A549 (cell line): ENCODE data around the gene GPR158. TPM values are rescaled to one million over a fixed set of nuclear protein-coding genes. Genes with fewer than 3 reads are reported as not detected.

Experiments
- ATAC-seq, 2 experiments: fragments of 200-7000 bp in 1 of 2; fragments of >200 bp in 1 of 2; cut with Nextera tagmentation in 1 of 2; cut with Tn5 transposase in 1 of 2; 3 replicates each; pipeline versions ENCODE4 v1.8.0 to v1.9.1; 2018 to 2020; ENCODE audit warnings: mild to moderate bottlenecking in 1 of 2, moderate library complexity in 1 of 2
- CTCF ChIA-PET: fragments of 300-600 bp; sonication (Branson Sonifier 250); formaldehyde crosslinking; extraction: SDS; loops from one replicate; lab custom pipeline; 2021; ENCODE audit warnings: antibody characterized with exemption, inconsistent platforms; lab: Yijun Ruan, JAX
- POLR2A ChIA-PET: fragments of 350-600 bp; formaldehyde crosslinking; extraction: SDS; loops from one replicate; lab custom pipeline; 2021; ENCODE audit warnings: antibody characterized with exemption, inconsistent platforms; lab: Yijun Ruan, JAX
- DNase-seq, 2 experiments: peaks; one replicate each; pipeline versions ENCODE4 v3.0.0 to v3.0.0-alpha.2; 2011 to 2016; ENCODE audit warnings: low read depth in 1 of 2, low spot score in 1 of 2
- FAIRE-seq: peaks from 2 replicates; lab custom pipeline; 2011; peaks lifted over from hg19 to GRCh38; lab: Jason Lieb, UNC
- H3K27ac ChIP-seq, 2 experiments: fragments of >200 bp; sonication (Bioruptor Twin); formaldehyde crosslinking; 3 replicates each; pipeline ENCODE4 v1.5.1; 2016 to 2017
- H3K4me1 ChIP-seq: fragments of >200 bp; sonication (Bioruptor Twin); formaldehyde crosslinking; 3 replicates; pipeline ENCODE4 v1.6.1; 2016
- H3K4me2 ChIP-seq: fragments of >200 bp; sonication (Bioruptor Twin); formaldehyde crosslinking; 3 replicates; pipeline ENCODE4 v1.6.1; 2016
- H3K4me3 ChIP-seq: fragments of >200 bp; sonication (Bioruptor Twin); formaldehyde crosslinking; 3 replicates; pipeline ENCODE4 v1.5.1; 2016
- H3K9me3 ChIP-seq: fragments of >200 bp; sonication (Bioruptor Twin); formaldehyde crosslinking; 3 replicates; pipeline ENCODE4 v1.6.1; 2016
- BHLHE40 ChIP-seq: IDR thresholded peaks from 2 replicates; pipeline ENCODE4 v1.6.1; 2012; ENCODE audit warnings: low read depth, low read length, inconsistent platforms
- CBX2 ChIP-seq: fragments of 200-600 bp; sonication (generic); IDR thresholded peaks from 2 replicates; pipeline ENCODE4 v1.6.1; 2016; ENCODE audit warnings: low read depth, mild to moderate bottlenecking, borderline replicate concordance
- CEBPB ChIP-seq, 2 experiments: fragments of >200 bp in 1 of 2; sonication (Bioruptor Twin) in 1 of 2; formaldehyde crosslinking in 1 of 2; IDR thresholded peaks; 2 replicates each; pipeline ENCODE4 v1.6.1; 2012 to 2016
- CHD2 ChIP-seq: fragments of 150-350 bp; IDR thresholded peaks from 2 replicates; pipeline ENCODE4 v1.6.1; 2014; ENCODE audit warnings: low read length; ENCODE audit not compliant: partially characterized antibody
- CHD4 ChIP-seq: fragments of 200-600 bp; sonication (generic); IDR thresholded peaks from 2 replicates; pipeline ENCODE4 v1.6.1; 2016; ENCODE audit warnings: antibody characterized with exemption, mild to moderate bottlenecking, borderline replicate concordance
- EHMT2 ChIP-seq: fragments of 200-600 bp; sonication (generic); IDR thresholded peaks from 2 replicates; pipeline ENCODE4 v1.6.1; 2016; ENCODE audit warnings: antibody characterized with exemption, low read depth, mild to moderate bottlenecking, moderate library complexity
- ESRRA ChIP-seq: fragments of 150-350 bp; IDR thresholded peaks from 2 replicates; pipeline ENCODE4 v1.6.1; 2014; ENCODE audit warnings: mild to moderate bottlenecking, low read length, borderline replicate concordance
- FOXS1 ChIP-seq: fragments of 250-450 bp; sonication (Bioruptor Pico); IDR thresholded peaks from 2 replicates; pipeline ENCODE4 v1.5.0; 2020; ENCODE audit warnings: mild to moderate bottlenecking, moderate library complexity
- GATA3 ChIP-seq: IDR thresholded peaks from 2 replicates; pipeline ENCODE4 v1.6.1; 2012; ENCODE audit warnings: borderline replicate concordance
- HEYL ChIP-seq: fragments of 250-450 bp; sonication (Bioruptor Pico); IDR thresholded peaks from 2 replicates; pipeline ENCODE4 v1.8.0; 2021; ENCODE audit warnings: mild to moderate bottlenecking, moderate library complexity
- MAFK ChIP-seq: fragments of 450-650 bp; IDR thresholded peaks from 2 replicates; pipeline ENCODE4 v1.6.1; 2014; ENCODE audit not compliant: partially characterized antibody
- MYC ChIP-seq: IDR thresholded peaks from 2 replicates; pipeline ENCODE4 v1.6.1; 2012; ENCODE audit warnings: mild to moderate bottlenecking, inconsistent platforms, low read length, improper control_type of control experiment, borderline replicate concordance
- NFE2L2 ChIP-seq: fragments of 150-350 bp; conservative IDR thresholded peaks from 2 replicates; pipeline ENCODE4 v1.6.1; 2014; ENCODE audit warnings: low read length
- NPAS2 ChIP-seq: fragments of 250-450 bp; sonication (Bioruptor Pico); IDR thresholded peaks from 2 replicates; pipeline ENCODE4 v1.8.0; 2022; ENCODE audit warnings: mild to moderate bottlenecking, moderate library complexity, borderline replicate concordance
- NR3C1 ChIP-seq: fragments of >200 bp; sonication (Bioruptor Twin); formaldehyde crosslinking; IDR thresholded peaks from 3 replicates; pipeline ENCODE4 v1.6.1; 2017
- POLR2AphosphoS2 ChIP-seq: conservative IDR thresholded peaks from 2 replicates; pipeline ENCODE4 v1.6.1; 2012; ENCODE audit warnings: low read length, improper control_type of control experiment, inconsistent platforms
- RNF2 ChIP-seq: fragments of 200-600 bp; sonication (generic); IDR thresholded peaks from 2 replicates; pipeline ENCODE4 v1.6.1; 2016; ENCODE audit warnings: low read depth, mild to moderate bottlenecking, antibody characterized with exemption, moderate library complexity, borderline replicate concordance
- SMC3 ChIP-seq: fragments of >200 bp; sonication (Bioruptor Twin); formaldehyde crosslinking; IDR thresholded peaks from 3 replicates; pipeline ENCODE4 v1.6.1; 2018; ENCODE audit warnings: inconsistent platforms
- TFCP2L1 ChIP-seq: fragments of 250-450 bp; sonication (Bioruptor Pico); IDR thresholded peaks from 2 replicates; pipeline ENCODE4 v1.5.0; 2021; ENCODE audit warnings: mild to moderate bottlenecking
- TP53 ChIP-seq: fragments of 250-450 bp; sonication (Bioruptor Pico); IDR thresholded peaks from 2 replicates; pipeline ENCODE4 v1.5.0; 2021; ENCODE audit warnings: mild to moderate bottlenecking, moderate library complexity
- ZC3H11A ChIP-seq: fragments of 450-650 bp; IDR thresholded peaks from 2 replicates; pipeline ENCODE4 v1.6.1; 2014; ENCODE audit warnings: antibody characterized with exemption, mild to moderate bottlenecking
- ZFP36 ChIP-seq: fragments of 450-650 bp; IDR thresholded peaks from 2 replicates; pipeline ENCODE4 v1.6.1; 2014; ENCODE audit warnings: borderline replicate concordance; ENCODE audit not compliant: partially characterized antibody
- ZSCAN20 ChIP-seq: fragments of 250-450 bp; sonication (Bioruptor Pico); IDR thresholded peaks from 2 replicates; pipeline ENCODE4 v1.8.0; 2022; ENCODE audit warnings: mild to moderate bottlenecking, moderate library complexity
- WGBS: methylation state at CpG from one replicate; pipeline ENCODE4 v1.1.6; 2017; ENCODE audit errors: missing lambda C conversion rate; 5-methylcytosine and 5-hydroxymethylcytosine counted together
- polyA plus RNA-seq, 4 experiments: library from polyadenylated mRNA; depleted of rRNA in 3 of 4; stranded (reverse); fragments of >200 nt; fragmentation: RNase III in 1 of 4; extraction: RNeasy Plus Mini Kit Qiagen cat#74134 plus additional on column Dnase treatment in 1 of 4; gene quantifications; 2 replicates in 3 of 4; 3 replicates in 1 of 4; pipeline ENCODE4 v1.2.3, GENCODE V29; 2011 to 2017
- TF ChIP-seq, protein P1 (sequence below): fragments of 150-350 bp; IDR thresholded peaks from 2 replicates; pipeline ENCODE4 v1.6.1; 2014; ENCODE audit warnings: low read depth, mild to moderate bottlenecking, low read length
- TF ChIP-seq, protein P2 (sequence below): fragments of 450-650 bp; IDR thresholded peaks from 2 replicates; pipeline ENCODE4 v1.6.1; 2014; ENCODE audit warnings: antibody characterized with exemption
- TF ChIP-seq, protein P3 (sequence below): fragments of 250-450 bp; sonication (Bioruptor Pico); IDR thresholded peaks from 2 replicates; pipeline ENCODE4 v1.5.0; 2021; ENCODE audit warnings: mild to moderate bottlenecking, moderate library complexity, borderline replicate concordance

The GPR158 gene
- polyA plus RNA-seq, 2 of the 4 experiments (the other 2 are of a cell fraction) = 0.01 to 0.03 TPM

- no peaks in the 10 kb centered on the region for H3K9me3 ChIP-seq
- H3K4me3 ChIP-seq = no peak overlapping the region
- CTCF ChIA-PET = no interaction called here
- H3K27ac ChIP-seq = no peak overlapping the region
- FAIRE-seq (no peak), DNase-seq (no peak), ATAC-seq (no peak)
- no peak overlapping the region for H3K4me2 ChIP-seq
- peaks cover 4% of the 10 kb centered on the region; the same call in 1 of the 3 replicates for H3K4me1 ChIP-seq
- TF ChIP-seq NFE2L2 = no peak
- no peak for TF ChIP-seq NPAS2
- TF ChIP-seq CHD2 = no peak
- no peak for TF ChIP-seq FOXS1 (CRISPR knock-in tag)
- no peak for TF ChIP-seq TP53 (CRISPR knock-in tag)
- no peak for TF ChIP-seq SMC3
- no peak for TF ChIP-seq EHMT2
- TF ChIP-seq POLR2AphosphoS2 = no peak
- TF ChIP-seq GATA3 = no peak
- TF ChIP-seq, protein P1, sequence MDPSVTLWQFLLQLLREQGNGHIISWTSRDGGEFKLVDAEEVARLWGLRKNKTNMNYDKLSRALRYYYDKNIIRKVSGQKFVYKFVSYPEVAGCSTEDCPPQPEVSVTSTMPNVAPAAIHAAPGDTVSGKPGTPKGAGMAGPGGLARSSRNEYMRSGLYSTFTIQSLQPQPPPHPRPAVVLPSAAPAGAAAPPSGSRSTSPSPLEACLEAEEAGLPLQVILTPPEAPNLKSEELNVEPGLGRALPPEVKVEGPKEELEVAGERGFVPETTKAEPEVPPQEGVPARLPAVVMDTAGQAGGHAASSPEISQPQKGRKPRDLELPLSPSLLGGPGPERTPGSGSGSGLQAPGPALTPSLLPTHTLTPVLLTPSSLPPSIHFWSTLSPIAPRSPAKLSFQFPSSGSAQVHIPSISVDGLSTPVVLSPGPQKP = no peak
- no peak for TF ChIP-seq HEYL (CRISPR knock-in tag)
- TF ChIP-seq, protein P2, sequence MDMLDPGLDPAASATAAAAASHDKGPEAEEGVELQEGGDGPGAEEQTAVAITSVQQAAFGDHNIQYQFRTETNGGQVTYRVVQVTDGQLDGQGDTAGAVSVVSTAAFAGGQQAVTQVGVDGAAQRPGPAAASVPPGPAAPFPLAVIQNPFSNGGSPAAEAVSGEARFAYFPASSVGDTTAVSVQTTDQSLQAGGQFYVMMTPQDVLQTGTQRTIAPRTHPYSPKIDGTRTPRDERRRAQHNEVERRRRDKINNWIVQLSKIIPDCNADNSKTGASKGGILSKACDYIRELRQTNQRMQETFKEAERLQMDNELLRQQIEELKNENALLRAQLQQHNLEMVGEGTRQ = no peak
- TF ChIP-seq ZSCAN20 (CRISPR knock-in tag) = no peak
- TF ChIP-seq ESRRA = no peak
- no peak for TF ChIP-seq CHD4
- TF ChIP-seq, protein P3, sequence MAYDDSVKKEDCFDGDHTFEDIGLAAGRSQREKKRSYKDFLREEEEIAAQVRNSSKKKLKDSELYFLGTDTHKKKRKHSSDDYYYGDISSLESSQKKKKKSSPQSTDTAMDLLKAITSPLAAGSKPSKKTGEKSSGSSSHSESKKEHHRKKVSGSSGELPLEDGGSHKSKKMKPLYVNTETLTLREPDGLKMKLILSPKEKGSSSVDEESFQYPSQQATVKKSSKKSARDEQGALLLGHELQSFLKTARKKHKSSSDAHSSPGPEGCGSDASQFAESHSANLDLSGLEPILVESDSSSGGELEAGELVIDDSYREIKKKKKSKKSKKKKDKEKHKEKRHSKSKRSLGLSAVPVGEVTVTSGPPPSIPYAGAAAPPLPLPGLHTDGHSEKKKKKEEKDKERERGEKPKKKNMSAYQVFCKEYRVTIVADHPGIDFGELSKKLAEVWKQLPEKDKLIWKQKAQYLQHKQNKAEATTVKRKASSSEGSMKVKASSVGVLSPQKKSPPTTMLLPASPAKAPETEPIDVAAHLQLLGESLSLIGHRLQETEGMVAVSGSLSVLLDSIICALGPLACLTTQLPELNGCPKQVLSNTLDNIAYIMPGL (CRISPR knock-in tag) = no peak
- TF ChIP-seq BHLHE40 = no peak
- POLR2A ChIA-PET = no interaction called here
Measured at GRCh38 chr10:25178411-25178810, 3.6 kb downstream of the GPR158 start.

DNA sequence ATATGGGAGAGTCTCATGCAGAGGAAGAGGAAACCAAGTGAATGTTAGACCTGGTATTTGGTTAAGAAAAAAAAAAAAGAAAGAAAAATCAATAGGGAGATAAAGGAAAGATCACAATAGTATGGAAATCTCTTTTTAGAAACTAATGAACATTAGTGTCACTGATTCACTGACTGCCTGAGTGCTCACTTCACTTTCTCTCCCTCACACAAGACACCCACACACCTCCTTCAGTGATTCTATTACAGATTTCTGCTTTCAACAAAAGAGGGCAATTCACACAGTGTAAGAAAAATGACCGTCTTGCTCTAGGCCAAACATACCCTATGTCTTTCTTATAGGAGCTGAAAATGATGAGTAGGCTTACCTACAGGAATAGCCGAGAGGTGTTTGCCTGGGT is 6.0 kb downstream of the GPR158 start:
- Histone ChIP-seq H3K9me3 (no peaks in the 10 kb centered on the region), H3K4me1 (no peaks in the 10 kb centered on the region), H3K27ac (no peak overlapping the region), H3K4me2 (no peak overlapping the region), H3K4me3 (no peak overlapping the region)
- DNase-seq = no peak
- no peak for ATAC-seq
- 7% methylated on average over 2 of the region's 2 CpGs for WGBS
- no peak for FAIRE-seq
- CTCF ChIA-PET = no interaction called here
- POLR2A ChIA-PET = no interaction called here
- no peak for TF ChIP-seq CEBPB (IDR thresholded peaks at IDR 0.05)
- no peak for TF ChIP-seq TP53 (CRISPR knock-in tag)
- TF ChIP-seq ZC3H11A = no peak
- TF ChIP-seq ZFP36 = no peak
- TF ChIP-seq NR3C1 = no peak
- TF ChIP-seq SMC3 = no peak

DNA sequence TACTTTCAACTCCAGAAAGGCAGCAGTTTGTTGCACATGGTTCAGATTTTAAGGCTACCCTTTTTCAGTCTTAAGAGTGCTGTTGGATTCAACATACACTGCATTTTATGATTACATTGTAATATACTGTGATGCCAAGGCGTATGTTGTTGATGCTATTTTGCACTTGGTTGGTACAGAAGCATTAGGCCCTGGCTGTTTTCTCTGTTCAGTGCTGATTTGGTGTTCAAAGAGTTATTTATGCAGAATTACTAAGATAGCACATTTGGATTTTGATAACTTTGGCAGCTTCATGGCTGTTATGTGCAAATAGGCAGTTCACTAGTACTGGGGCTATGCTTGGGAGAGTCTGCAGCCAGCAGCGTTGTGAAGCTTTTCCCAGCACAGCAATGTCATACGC is 7.8 kb downstream of the GPR158 start:
- FAIRE-seq (no peak), ATAC-seq (no peak), DNase-seq (no peak)
- WGBS = 22% methylated on average over 3 of the region's 3 CpGs
- Histone ChIP-seq H3K4me1 (no peaks in the 10 kb centered on the region), H3K4me2 (no peak overlapping the region), H3K4me3 (no peak overlapping the region), H3K27ac (no peak overlapping the region), H3K9me3 (no peaks in the 10 kb centered on the region)
- TF ChIP-seq MYC (no peak), RNF2 (no peak), HEYL (CRISPR knock-in tag) (no peak), TFCP2L1 (CRISPR knock-in tag) (no peak), CBX2 (no peak), MAFK (no peak)
- TF ChIP-seq, protein P1 = no peak
- TF ChIP-seq, all 56 proteins: peak for 0
- CTCF ChIA-PET = interaction anchor here (1.6 kb wide), 1 partner anchor 18 kb away, joined by 4 read pairs; no protein-coding TSS in a partner anchor
- POLR2A ChIA-PET = no interaction called here
